GM19463 (cell line): ENCODE measurements around the gene F12.

Source experiments
- ATAC-seq: cut with Tn5 transposase; IDR thresholded peaks from one replicate; pipeline ENCODE4 v1.9.1; 2021; ENCODE audit warnings: mild to moderate bottlenecking, moderate library complexity; ENCODE audit not compliant: unreplicated experiment

F12 gene

GRCh38 chr5:177409043-177409801 lies at the start of gene F12:
F12 (minus strand) TSS chr5:177409564; CDS start chr5:177409527, 37 bp downstream.
- no peak for ATAC-seq

DNA sequence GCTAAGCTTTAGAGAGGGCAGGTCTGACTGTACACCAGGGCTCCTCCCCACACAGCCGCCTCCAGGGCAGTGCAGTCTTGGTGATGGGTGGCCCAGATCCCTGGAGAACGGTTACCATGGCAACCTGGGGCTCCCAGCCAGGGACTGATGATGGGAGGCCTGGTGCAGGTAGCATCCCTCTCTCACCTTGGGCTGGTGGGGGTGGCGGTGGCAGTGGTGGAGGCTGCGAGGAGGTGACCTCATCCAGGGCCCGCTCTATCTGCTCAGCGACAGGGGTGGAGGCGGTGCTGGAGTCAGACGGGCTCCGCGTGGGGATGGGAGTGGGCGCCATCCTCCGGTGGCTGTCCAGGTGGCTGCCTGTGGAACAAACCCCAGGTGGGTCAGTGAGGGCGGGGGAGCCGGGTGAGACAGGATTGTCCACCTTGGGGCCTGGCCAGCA lies 49.6 kb upstream of the F12 start:
- no peak for ATAC-seq

GRCh38 chr5:177457852-177458681 lies 48.7 kb upstream of the F12 start:
- ATAC-seq = no peak

DNA sequence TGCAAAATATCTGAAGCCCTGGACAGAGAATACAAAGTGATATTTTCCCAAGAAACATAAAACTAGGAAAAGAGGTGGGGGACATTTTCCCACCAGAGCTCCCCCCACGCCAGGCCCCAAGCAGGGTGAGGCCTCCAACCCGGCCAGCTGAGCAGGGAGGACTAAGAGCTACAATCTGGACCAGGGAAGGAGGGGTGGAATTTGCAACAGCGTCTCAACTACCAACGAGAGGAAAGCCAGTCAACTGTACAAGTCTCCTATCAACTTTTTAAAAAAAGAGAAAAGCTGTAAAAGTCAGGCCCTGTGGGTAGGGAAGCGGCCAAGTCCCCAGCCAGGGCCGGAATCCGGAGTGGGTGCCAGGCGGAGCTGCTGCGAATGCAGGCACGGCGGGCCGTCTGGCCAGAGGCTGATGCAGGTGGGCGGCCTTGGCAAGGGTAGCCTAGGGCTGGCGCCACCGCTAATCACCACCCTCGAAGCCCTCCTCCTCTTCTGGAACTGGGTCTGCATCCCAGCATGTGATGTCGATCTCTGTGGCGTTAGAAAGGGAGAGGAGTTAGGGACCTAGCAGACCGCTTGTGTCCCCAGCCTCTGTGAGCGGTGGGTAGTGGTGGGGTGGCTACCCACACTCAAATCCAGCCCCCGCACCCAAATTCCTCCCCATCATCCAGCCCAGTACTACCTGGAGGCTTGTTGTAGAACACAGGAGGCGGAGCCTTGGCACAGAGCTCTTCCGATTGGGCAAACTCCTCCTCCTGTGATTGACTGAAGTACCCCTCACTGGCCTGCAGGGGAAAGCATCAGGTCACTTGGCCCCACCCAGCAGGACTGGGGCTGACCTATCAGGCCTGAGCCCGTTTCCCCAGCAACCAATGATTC lies 47.9 kb upstream of the F12 start:
- ATAC-seq = peak; percentile 40

GRCh38 chr5:177456591-177456964 lies 47.2 kb upstream of the F12 start:
- ATAC-seq = no peak

GRCh38 chr5:177455661-177456590 lies 46.6 kb upstream of the F12 start:
- ATAC-seq = peak; percentile 6

- peak; percentile 47 for ATAC-seq
Observed at GRCh38 chr5:177455036-177455660, 45.8 kb upstream of the F12 start.

GRCh38 chr5:177454397-177455035 lies 45.2 kb upstream of the F12 start:
- ATAC-seq = peak; percentile 43

- ATAC-seq = no peak
Observed at GRCh38 chr5:177453852-177454396, 44.6 kb upstream of the F12 start.

- no peak for ATAC-seq
Observed at GRCh38 chr5:177452688-177453638, 43.6 kb upstream of the F12 start.

GRCh38 chr5:177450667-177451424 lies 41.5 kb upstream of the F12 start:
- ATAC-seq = no peak

DNA sequence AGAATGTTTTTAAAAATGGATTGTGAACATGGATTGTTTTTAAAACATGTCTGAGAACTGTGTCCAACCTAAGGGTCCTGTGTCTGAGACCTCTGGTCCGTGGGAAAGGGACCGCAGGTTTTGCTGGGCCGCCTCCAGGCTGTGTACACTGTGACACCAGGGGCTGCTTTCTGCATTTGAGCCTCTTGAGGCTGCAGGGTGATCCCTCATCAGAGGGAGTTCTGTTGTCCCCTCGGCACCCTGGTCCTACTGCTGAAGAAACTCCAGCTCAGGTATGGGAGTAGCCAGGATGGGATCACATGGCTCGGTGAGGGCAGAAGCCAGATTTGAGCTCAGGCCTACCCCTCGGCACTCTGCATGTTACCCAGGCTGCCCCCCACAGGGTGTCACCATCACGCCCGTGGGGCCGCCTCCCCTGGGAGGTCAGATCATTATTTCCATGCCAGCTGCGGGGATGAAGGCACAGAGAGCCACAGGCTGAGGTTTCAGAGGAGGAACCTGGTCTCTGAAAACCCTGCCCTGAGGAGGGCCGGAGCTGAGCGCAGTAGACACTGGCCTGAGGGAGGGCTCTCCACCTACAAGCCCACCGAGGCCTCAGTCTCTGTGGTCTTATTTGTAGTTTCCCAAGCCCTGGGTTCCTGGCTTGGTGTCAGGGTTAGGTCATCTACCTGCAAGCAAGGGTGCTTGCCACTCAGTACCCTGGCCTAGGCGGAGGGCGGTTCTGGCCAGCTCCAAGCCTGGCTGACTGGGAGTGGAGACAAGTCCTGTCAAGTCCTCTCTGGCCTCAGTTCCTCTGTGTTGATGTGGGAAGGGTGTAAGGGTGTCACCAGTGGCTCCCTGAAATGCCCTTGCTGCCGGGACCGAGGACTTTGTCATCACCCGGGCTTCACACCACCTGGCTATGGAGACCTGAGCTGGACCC lies 40.0 kb upstream of the F12 start:
- ATAC-seq = no peak

GRCh38 chr5:177448244-177448950 lies 39.0 kb upstream of the F12 start:
- no peak for ATAC-seq

GRCh38 chr5:177447611-177448243 lies 38.4 kb upstream of the F12 start:
- no peak for ATAC-seq
